BE2C (cell line): Measurements from ENCODE around the gene SLC8A1.

Experiments used
- DNase-seq: peaks from one replicate; pipeline ENCODE4 v3.0.0-alpha.2; 2020
- H3K27me3 ChIP-seq: fragments of 250-450 bp; sonication (Bioruptor Pico); 2 replicates; pipeline ENCODE4 v1.5.1; 2020; ENCODE audit warnings: mild to moderate bottlenecking
- H3K36me3 ChIP-seq: fragments of 250-450 bp; sonication (Bioruptor Pico); 2 replicates; pipeline ENCODE4 v1.5.1; 2020; ENCODE audit warnings: mild to moderate bottlenecking
- H3K4me1 ChIP-seq: fragments of 250-450 bp; sonication (Bioruptor Pico); 2 replicates; pipeline ENCODE4 v1.5.1; 2020
- H3K4me3 ChIP-seq: 2 replicates; pipeline ENCODE4 v1.5.1; 2011; ENCODE audit warnings: low read depth, low read length
- H3K9me3 ChIP-seq: fragments of 250-450 bp; sonication (Bioruptor Pico); 2 replicates; pipeline ENCODE4 v1.5.1; 2020
- TF ChIP-seq, protein P1 (sequence below): IDR thresholded peaks from 2 replicates; pipeline ENCODE4 v1.5.1; 2012; ENCODE audit warnings: mild to moderate bottlenecking, low read depth, low read length

SLC8A1 gene

GRCh38 chr2:40404517-40404916 is 47.4 kb downstream of the SLC8A1 start:
- no peak overlapping the region for H3K4me3 ChIP-seq
- no peaks in the 10 kb centered on the region for H3K27me3 ChIP-seq
- TF ChIP-seq, protein P1, sequence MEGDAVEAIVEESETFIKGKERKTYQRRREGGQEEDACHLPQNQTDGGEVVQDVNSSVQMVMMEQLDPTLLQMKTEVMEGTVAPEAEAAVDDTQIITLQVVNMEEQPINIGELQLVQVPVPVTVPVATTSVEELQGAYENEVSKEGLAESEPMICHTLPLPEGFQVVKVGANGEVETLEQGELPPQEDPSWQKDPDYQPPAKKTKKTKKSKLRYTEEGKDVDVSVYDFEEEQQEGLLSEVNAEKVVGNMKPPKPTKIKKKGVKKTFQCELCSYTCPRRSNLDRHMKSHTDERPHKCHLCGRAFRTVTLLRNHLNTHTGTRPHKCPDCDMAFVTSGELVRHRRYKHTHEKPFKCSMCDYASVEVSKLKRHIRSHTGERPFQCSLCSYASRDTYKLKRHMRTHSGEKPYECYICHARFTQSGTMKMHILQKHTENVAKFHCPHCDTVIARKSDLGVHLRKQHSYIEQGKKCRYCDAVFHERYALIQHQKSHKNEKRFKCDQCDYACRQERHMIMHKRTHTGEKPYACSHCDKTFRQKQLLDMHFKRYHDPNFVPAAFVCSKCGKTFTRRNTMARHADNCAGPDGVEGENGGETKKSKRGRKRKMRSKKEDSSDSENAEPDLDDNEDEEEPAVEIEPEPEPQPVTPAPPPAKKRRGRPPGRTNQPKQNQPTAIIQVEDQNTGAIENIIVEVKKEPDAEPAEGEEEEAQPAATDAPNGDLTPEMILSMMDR, result no peak
- DNase-seq, result no peak
- no peaks in the 10 kb centered on the region for H3K36me3 ChIP-seq
- H3K9me3 ChIP-seq, result no peaks in the 10 kb centered on the region
- H3K4me1 ChIP-seq, result peaks cover 18% of the 10 kb centered on the region

DNA sequence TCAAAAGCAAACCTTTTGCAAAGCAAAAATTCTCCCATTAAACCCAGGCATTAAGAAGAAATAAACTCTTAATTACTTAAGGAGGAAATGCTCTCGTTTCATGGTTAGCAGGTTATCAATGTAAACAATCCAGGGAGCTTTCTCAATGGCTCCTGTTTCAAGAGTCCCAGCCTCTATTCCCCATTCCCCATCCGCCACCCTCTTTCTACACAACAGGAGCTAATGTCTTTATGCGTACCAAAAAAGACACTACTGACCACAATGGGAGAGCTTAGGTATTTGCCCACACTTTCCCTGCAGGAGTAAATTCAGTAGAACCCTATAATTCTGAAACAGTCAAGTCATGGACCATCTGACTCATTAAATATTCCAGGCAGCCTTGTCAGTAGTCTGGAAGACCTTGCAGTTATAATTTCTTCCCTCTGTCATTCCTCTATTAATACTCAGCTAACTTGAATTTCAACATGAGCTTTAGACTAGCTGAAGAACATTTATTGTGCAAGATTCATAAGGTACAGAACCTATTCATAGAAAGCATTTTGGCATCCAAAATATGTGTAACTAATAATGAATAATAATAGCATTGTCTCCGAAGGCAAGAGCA is 48.6 kb downstream of the SLC8A1 start:
- Histone ChIP-seq H3K4me1 (peaks cover 12% of the 10 kb centered on the region), H3K4me3 (no peak overlapping the region), H3K9me3 (no peaks in the 10 kb centered on the region), H3K36me3 (no peaks in the 10 kb centered on the region), H3K27me3 (no peaks in the 10 kb centered on the region)
- DNase-seq, result no peak
- TF ChIP-seq, protein P1, result no peak

GRCh38 chr2:40401896-40402295 is 50.0 kb downstream of the SLC8A1 start:
- Histone ChIP-seq H3K4me1 (peaks cover 5% of the 10 kb centered on the region), H3K36me3 (no peaks in the 10 kb centered on the region), H3K27me3 (no peaks in the 10 kb centered on the region), H3K9me3 (no peaks in the 10 kb centered on the region), H3K4me3 (no peak overlapping the region)
- no peak for DNase-seq
- TF ChIP-seq, protein P1, result no peak

- no peaks in the 10 kb centered on the region for H3K36me3 ChIP-seq
- H3K9me3 ChIP-seq, result no peaks in the 10 kb centered on the region
- TF ChIP-seq, protein P1, result no peak
- no peaks in the 10 kb centered on the region for H3K27me3 ChIP-seq
- peaks cover 9% of the 10 kb centered on the region for H3K4me1 ChIP-seq
- H3K4me3 ChIP-seq, result no peak overlapping the region
- DNase-seq, result no peak
These were observed 51.4 kb downstream of the SLC8A1 start for GRCh38 chr2:40400336-40400953.

GRCh38 chr2:40397765-40398164 is 54.1 kb downstream of the SLC8A1 start:
- H3K4me1 ChIP-seq, result peaks cover 13% of the 10 kb centered on the region
- TF ChIP-seq, protein P1, result no peak
- H3K27me3 ChIP-seq, result no peaks in the 10 kb centered on the region
- DNase-seq, result no peak
- no peaks in the 10 kb centered on the region for H3K9me3 ChIP-seq
- H3K4me3 ChIP-seq, result no peak overlapping the region
- no peaks in the 10 kb centered on the region for H3K36me3 ChIP-seq

- Histone ChIP-seq H3K4me3 (no peak overlapping the region), H3K9me3 (no peaks in the 10 kb centered on the region), H3K4me1 (peaks cover 16% of the 10 kb centered on the region), H3K36me3 (no peaks in the 10 kb centered on the region), H3K27me3 (no peaks in the 10 kb centered on the region)
- TF ChIP-seq, protein P1, result no peak
- DNase-seq, result no peak
These were observed 55.8 kb downstream of the SLC8A1 start for GRCh38 chr2:40396124-40396523.
